HepG2 (cell line): Measurements from ENCODE around the gene RNH1. TPM values are rescaled to one million over a fixed set of nuclear protein-coding genes. Genes with fewer than 3 reads are reported as not detected.

ENCODE experiments used
- ATF7 ChIP-seq, 2 experiments: fragments of 450-650 bp in 1 of 2; sonication (generic) in 1 of 2; formaldehyde crosslinking in 1 of 2; IDR thresholded peaks; 2 replicates each; pipeline versions ENCODE4 v1.4.0 to v1.6.1; 2016 to 2020; ENCODE audit warnings: antibody characterized with exemption in 1 of 2, mild to moderate bottlenecking in 1 of 2, missing genetic modification reagents in 1 of 2
- BORCS8-MEF2B ChIP-seq: sonication (generic); formaldehyde crosslinking; IDR thresholded peaks from 2 replicates; pipeline ENCODE4 v1.8.0; 2022; ENCODE audit warnings: mild to moderate bottlenecking, missing genetic modification reagents
- CBX5 ChIP-seq: sonication (generic); formaldehyde crosslinking; IDR thresholded peaks from 2 replicates; pipeline ENCODE4 v1.4.0; 2020; ENCODE audit warnings: missing genetic modification reagents, borderline replicate concordance
- CENPT ChIP-seq: sonication (generic); formaldehyde crosslinking; IDR thresholded peaks from 2 replicates; pipeline ENCODE4 v1.8.0; 2022; ENCODE audit warnings: low read depth, mild to moderate bottlenecking, moderate library complexity, missing genetic modification reagents
- CENPX ChIP-seq: sonication (generic); formaldehyde crosslinking; IDR thresholded peaks from 2 replicates; pipeline ENCODE4 v1.9.0; 2021; ENCODE audit warnings: mild to moderate bottlenecking, missing genetic modification reagents, moderate library complexity
- GABPA ChIP-seq, 2 experiments: IDR thresholded peaks; 2 replicates each; pipeline ENCODE4 v1.6.1; 2011 to 2016; ENCODE audit warnings: low read depth in 2 of 2, low read length in 1 of 2, missing biosample characterization in 1 of 2, missing genetic modification characterization in 1 of 2
- NR2C2 ChIP-seq: sonication (generic); formaldehyde crosslinking; IDR thresholded peaks from 2 replicates; pipeline ENCODE4 v1.4.0; 2020; ENCODE audit warnings: missing genetic modification reagents, mild to moderate bottlenecking, moderate library complexity, borderline replicate concordance
- PCBP1 ChIP-seq: fragments of 200-400 bp; formaldehyde crosslinking; IDR thresholded peaks from 2 replicates; pipeline ENCODE4 v1.6.1; 2017; ENCODE audit warnings: mild to moderate bottlenecking, low read depth, low read length, borderline replicate concordance
- PITX1 ChIP-seq: sonication (generic); formaldehyde crosslinking; IDR thresholded peaks from 2 replicates; pipeline ENCODE4 v1.5.1; 2020; ENCODE audit warnings: mild to moderate bottlenecking, missing genetic modification reagents
- PPARG ChIP-seq: conservative IDR thresholded peaks from 2 replicates; pipeline ENCODE4 v1.6.1; 2016; ENCODE audit warnings: missing biosample characterization, missing genetic modification reagents
- SIX1 ChIP-seq: sonication (generic); formaldehyde crosslinking; IDR thresholded peaks from 2 replicates; pipeline ENCODE4 v1.4.0; 2020; ENCODE audit warnings: missing genetic modification reagents, borderline replicate concordance
- SMAD3 ChIP-seq: sonication (generic); formaldehyde crosslinking; IDR thresholded peaks from 2 replicates; pipeline ENCODE4 v1.4.0; 2020; ENCODE audit warnings: missing genetic modification reagents
- SOX6 ChIP-seq, 2 experiments: fragments of 450-650 bp in 1 of 2; sonication (generic) in 1 of 2; formaldehyde crosslinking in 1 of 2; IDR thresholded peaks; 2 replicates each; pipeline versions ENCODE4 v1.4.0 to v1.6.1; 2017 to 2020; ENCODE audit warnings: antibody characterized with exemption in 1 of 2, mild to moderate bottlenecking in 1 of 2, missing genetic modification reagents in 1 of 2
- SRF ChIP-seq: IDR thresholded peaks from 2 replicates; pipeline ENCODE4 v1.6.1; 2011; ENCODE audit warnings: mild to moderate bottlenecking, low read depth, low read length, moderate library complexity
- ZFX ChIP-seq: sonication (generic); formaldehyde crosslinking; IDR thresholded peaks from 2 replicates; pipeline ENCODE4 v1.4.0; 2020; ENCODE audit warnings: mild to moderate bottlenecking, low read depth, missing genetic modification reagents, moderate library complexity
- ZNF253 ChIP-seq: sonication (generic); formaldehyde crosslinking; IDR thresholded peaks from 2 replicates; pipeline ENCODE4 v1.8.0; 2022; ENCODE audit warnings: mild to moderate bottlenecking, missing genetic modification reagents, borderline replicate concordance
- ZNF256 ChIP-seq: sonication (generic); formaldehyde crosslinking; conservative IDR thresholded peaks from 2 replicates; pipeline ENCODE4 v1.4.0; 2020; ENCODE audit warnings: missing genetic modification reagents
- ZNF33A ChIP-seq: sonication (generic); formaldehyde crosslinking; IDR thresholded peaks from 2 replicates; pipeline ENCODE4 v1.5.1; 2020; ENCODE audit warnings: missing genetic modification reagents, mild to moderate bottlenecking, moderate library complexity, borderline replicate concordance
- ZNF468 ChIP-seq: sonication (generic); formaldehyde crosslinking; IDR thresholded peaks from 2 replicates; pipeline ENCODE4 v1.8.0; 2022; ENCODE audit warnings: mild to moderate bottlenecking, moderate library complexity, missing genetic modification reagents
- ZNF670 ChIP-seq: sonication (generic); formaldehyde crosslinking; IDR thresholded peaks from 2 replicates; pipeline ENCODE4 v1.8.0; 2022; ENCODE audit warnings: mild to moderate bottlenecking, missing genetic modification reagents, borderline replicate concordance
- ZNF780A ChIP-seq: sonication (generic); formaldehyde crosslinking; IDR thresholded peaks from 2 replicates; pipeline ENCODE4 v1.8.0; 2022; ENCODE audit warnings: mild to moderate bottlenecking, missing genetic modification reagents, moderate library complexity
- ZSCAN9 ChIP-seq: IDR thresholded peaks from 2 replicates; pipeline ENCODE4 v1.6.1; 2016; ENCODE audit warnings: borderline replicate concordance
- polyA plus RNA-seq, 8 experiments: library from polyadenylated mRNA; depleted of rRNA in 3 of 8; stranded (reverse) in 7 of 8; unstranded in 1 of 8; fragments of >200 nt; fragmentation: Illumina TruSeq in 4 of 8; extraction: Trizol in 4 of 8; gene quantifications; 2 replicates each; pipeline versions ENCODE4 v1.2.1 to v1.2.3, GENCODE V29; 2011 to 2016; ENCODE audit warnings: low read depth in 4 of 8, missing spikeins in 1 of 8, mixed read lengths in 1 of 8; ENCODE audit not compliant: insufficient read depth in 1 of 8
- total RNA-seq, 5 experiments: library from RNA; depleted of rRNA; stranded (reverse); fragments of >200 nt; fragmentation: Illumina TruSeq; extraction: Trizol; gene quantifications; 2 replicates each; pipeline ENCODE4 v1.2.3, GENCODE V29; 2016; ENCODE audit warnings: low read depth in 1 of 5
- TF ChIP-seq, protein P1 (sequence below): sonication (generic); formaldehyde crosslinking; IDR thresholded peaks from 2 replicates; pipeline ENCODE4 v1.8.1; 2022; ENCODE audit warnings: mild to moderate bottlenecking, missing genetic modification reagents
- TF ChIP-seq, protein P2 (sequence below): sonication (generic); formaldehyde crosslinking; IDR thresholded peaks from 2 replicates; pipeline ENCODE4 v1.4.0; 2020; ENCODE audit warnings: mild to moderate bottlenecking, missing genetic modification reagents
- TF ChIP-seq, protein P3 (sequence below): sonication (generic); formaldehyde crosslinking; IDR thresholded peaks from 2 replicates; pipeline ENCODE4 v1.5.0; 2020; ENCODE audit warnings: missing genetic modification reagents
- TF ChIP-seq, protein P4 (sequence below), 2 experiments: fragments of 450-650 bp in 1 of 2; sonication (generic) in 1 of 2; formaldehyde crosslinking; IDR thresholded peaks; 2 replicates each; pipeline versions ENCODE4 v1.5.0 to v1.8.0; 2020 to 2022; ENCODE audit warnings: mild to moderate bottlenecking in 1 of 2, missing genetic modification reagents in 1 of 2

The RNH1 gene
- total and polyA plus RNA-seq, 2 of the 13 experiments (the other 11 are each of a cell fraction or from before 2014, with no cell fraction given): 36.0 to 74.1 TPM

DNA sequence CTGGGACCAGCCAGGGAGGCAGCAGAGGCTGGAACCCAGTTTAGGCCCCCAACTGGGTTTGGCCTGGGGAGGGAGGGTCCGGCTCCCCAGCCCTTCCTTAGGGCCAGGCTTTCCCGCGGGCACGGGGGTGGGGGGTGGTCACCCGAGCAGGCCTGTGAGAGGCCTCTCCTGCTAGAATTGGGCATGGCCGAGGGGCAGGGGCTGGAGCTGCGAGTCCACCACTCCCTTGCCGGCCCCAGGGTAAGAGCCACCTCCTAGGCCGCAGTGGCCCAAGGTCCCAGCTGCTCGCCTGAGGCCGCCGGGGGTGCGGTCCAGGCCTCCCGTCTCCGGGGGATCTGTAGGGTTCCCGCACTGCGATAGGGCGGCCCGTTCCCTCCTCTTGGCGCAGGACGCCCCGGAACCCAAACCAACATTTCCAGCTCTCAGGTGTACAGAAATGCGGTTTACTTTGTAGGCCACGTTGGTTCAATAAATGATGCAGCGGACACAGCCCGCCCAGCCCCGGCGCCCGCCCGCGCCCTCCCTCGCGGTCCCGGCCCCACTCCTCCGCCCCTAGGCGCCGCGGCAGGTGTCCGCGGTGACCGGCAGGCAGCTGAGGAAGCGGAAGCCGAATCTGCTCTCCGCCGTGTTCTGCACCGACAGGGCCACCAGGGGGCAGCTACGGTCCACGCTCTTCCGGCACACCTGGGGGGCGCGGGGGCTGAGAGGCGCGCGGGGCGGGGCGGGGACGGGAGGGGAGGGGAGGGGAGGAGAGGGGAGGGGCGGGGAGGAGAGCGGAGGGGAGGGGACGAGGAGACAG lies 47.6 kb upstream of the RNH1 start (continued):
- TF ChIP-seq ZNF468 (CRISPR knock-in tag) (no peak), PPARG (CRISPR knock-in tag) (no peak), ATF7 (IDR thresholded peaks at IDR 0.05) (no peak), ATF7 (CRISPR knock-in tag; IDR thresholded peaks at IDR 0.05) (no peak), PCBP1 (0 out of 2 replicates have a peak, but pooled peaks have one; percentile 19), SIX1 (CRISPR knock-in tag) (no peak), ZNF33A (CRISPR knock-in tag) (no peak), NR2C2 (CRISPR knock-in tag) (no peak), PITX1 (CRISPR knock-in tag) (no peak), CENPT (CRISPR knock-in tag) (no peak), ZSCAN9 (CRISPR knock-in tag) (no peak), ZNF670 (CRISPR knock-in tag) (no peak), ZNF253 (no peak), BORCS8-MEF2B (CRISPR knock-in tag) (no peak), CENPX (CRISPR knock-in tag) (no peak), GABPA (IDR thresholded peaks at IDR 0.05; ENCODE audit: low read depth, low read length) (no peak), GABPA (CRISPR knock-in tag; IDR thresholded peaks at IDR 0.05; ENCODE audit: low read depth) (peak; percentile 51; the same call in 1 of the 2 replicates), ZNF256 (CRISPR knock-in tag) (no peak), SOX6 (IDR thresholded peaks at IDR 0.05) (no peak), SOX6 (CRISPR knock-in tag; IDR thresholded peaks at IDR 0.05) (no peak), CBX5 (CRISPR knock-in tag) (peak; percentile 61; the same call in 1 of the 2 replicates), SMAD3 (CRISPR knock-in tag) (no peak), ZNF780A (CRISPR knock-in tag) (0 out of 2 replicates have a peak, but pooled peaks have one; percentile 38), SRF (no peak), ZFX (peak; percentile 27; the same call in 1 of the 2 replicates)
- TF ChIP-seq, protein P1, sequence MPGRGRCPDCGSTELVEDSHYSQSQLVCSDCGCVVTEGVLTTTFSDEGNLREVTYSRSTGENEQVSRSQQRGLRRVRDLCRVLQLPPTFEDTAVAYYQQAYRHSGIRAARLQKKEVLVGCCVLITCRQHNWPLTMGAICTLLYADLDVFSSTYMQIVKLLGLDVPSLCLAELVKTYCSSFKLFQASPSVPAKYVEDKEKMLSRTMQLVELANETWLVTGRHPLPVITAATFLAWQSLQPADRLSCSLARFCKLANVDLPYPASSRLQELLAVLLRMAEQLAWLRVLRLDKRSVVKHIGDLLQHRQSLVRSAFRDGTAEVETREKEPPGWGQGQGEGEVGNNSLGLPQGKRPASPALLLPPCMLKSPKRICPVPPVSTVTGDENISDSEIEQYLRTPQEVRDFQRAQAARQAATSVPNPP (CRISPR knock-in tag): no peak
- TF ChIP-seq, protein P2, sequence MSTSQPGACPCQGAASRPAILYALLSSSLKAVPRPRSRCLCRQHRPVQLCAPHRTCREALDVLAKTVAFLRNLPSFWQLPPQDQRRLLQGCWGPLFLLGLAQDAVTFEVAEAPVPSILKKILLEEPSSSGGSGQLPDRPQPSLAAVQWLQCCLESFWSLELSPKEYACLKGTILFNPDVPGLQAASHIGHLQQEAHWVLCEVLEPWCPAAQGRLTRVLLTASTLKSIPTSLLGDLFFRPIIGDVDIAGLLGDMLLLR (CRISPR knock-in tag): no peak
- TF ChIP-seq, protein P3, sequence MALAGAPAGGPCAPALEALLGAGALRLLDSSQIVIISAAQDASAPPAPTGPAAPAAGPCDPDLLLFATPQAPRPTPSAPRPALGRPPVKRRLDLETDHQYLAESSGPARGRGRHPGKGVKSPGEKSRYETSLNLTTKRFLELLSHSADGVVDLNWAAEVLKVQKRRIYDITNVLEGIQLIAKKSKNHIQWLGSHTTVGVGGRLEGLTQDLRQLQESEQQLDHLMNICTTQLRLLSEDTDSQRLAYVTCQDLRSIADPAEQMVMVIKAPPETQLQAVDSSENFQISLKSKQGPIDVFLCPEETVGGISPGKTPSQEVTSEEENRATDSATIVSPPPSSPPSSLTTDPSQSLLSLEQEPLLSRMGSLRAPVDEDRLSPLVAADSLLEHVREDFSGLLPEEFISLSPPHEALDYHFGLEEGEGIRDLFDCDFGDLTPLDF (CRISPR knock-in tag): no peak
- TF ChIP-seq, protein P4, sequence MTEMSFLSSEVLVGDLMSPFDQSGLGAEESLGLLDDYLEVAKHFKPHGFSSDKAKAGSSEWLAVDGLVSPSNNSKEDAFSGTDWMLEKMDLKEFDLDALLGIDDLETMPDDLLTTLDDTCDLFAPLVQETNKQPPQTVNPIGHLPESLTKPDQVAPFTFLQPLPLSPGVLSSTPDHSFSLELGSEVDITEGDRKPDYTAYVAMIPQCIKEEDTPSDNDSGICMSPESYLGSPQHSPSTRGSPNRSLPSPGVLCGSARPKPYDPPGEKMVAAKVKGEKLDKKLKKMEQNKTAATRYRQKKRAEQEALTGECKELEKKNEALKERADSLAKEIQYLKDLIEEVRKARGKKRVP (CRISPR knock-in tag; IDR thresholded peaks at IDR 0.05): no peak
